Fibroblast of villous mesenchyme (primary cell): ENCODE measurements around the gene PTGFRN. TPM values are rescaled to one million over a fixed set of nuclear protein-coding genes. Genes with fewer than 3 reads are reported as not detected.

Experiments
- DNase-seq: peaks from one replicate; pipeline ENCODE4 v3.0.0-alpha.2; 2010; ENCODE audit warnings: low read depth
- H3K4me3 ChIP-seq: 2 replicates; pipeline ENCODE4 v1.5.1; 2011; ENCODE audit warnings: low read depth, mild to moderate bottlenecking, low read length
- CTCF ChIP-seq: IDR thresholded peaks from 2 replicates; pipeline ENCODE4 v1.5.1; 2012; ENCODE audit warnings: low read depth, mild to moderate bottlenecking, low read length; ENCODE audit not compliant: insufficient read depth
- small RNA-seq: library from RNA; depleted of rRNA; stranded (forward); fragments of <200 nt; gene quantifications from one replicate; pipeline ENCODE3, GENCODE V24; 2012
- total RNA-seq: library from RNA; depleted of rRNA; stranded (reverse); fragments of >200 nt; gene quantifications from 2 replicates; pipeline ENCODE4 v1.2.3, GENCODE V29; 2012

Gene PTGFRN
- total RNA-seq, 1 donor = 22.9 TPM

- no peak for TF ChIP-seq CTCF
- no peak overlapping the region for H3K4me3 ChIP-seq
- no peak for DNase-seq
Observed at GRCh38 chr1:117037802-117038201, 128.1 kb downstream of the PTGFRN start.

- no peak overlapping the region for H3K4me3 ChIP-seq
- no peak for DNase-seq
- TF ChIP-seq CTCF = no peak
Observed at GRCh38 chr1:117038236-117038635, 128.5 kb downstream of the PTGFRN start.

Small RNAs within 50 kb of the gene (small RNA-seq; reads per million reads assigned to genes)
- gene RNA5SP55 = not detected

Other genes starting within 250 kb of the PTGFRN start
- 3.5 and 13.8 TPM in 2 replicates for gene IGSF3, start 242.2 kb upstream of the PTGFRN start, total RNA-seq
- not detected in 2 replicates for gene CD2, start 155.5 kb upstream of the PTGFRN start, total RNA-seq
- gene CD101, start 91.8 kb downstream of the PTGFRN start, total RNA-seq = under 0.01 TPM in 2 replicates
- gene TTF2, start 150.4 kb downstream of the PTGFRN start, total RNA-seq = 15.1 and 21.2 TPM in 2 replicates
- 1.7 and 2.6 TPM in 2 replicates for gene TRIM45, start 211.8 kb downstream of the PTGFRN start, total RNA-seq